Measurements from ENCODE around the gene NELFE. TPM values are rescaled to one million over a fixed set of nuclear protein-coding genes. Genes with fewer than 3 reads are reported as not detected.

Gene NELFE
- polyA plus RNA-seq, 1 experiment, result 69.6 TPM

DNA sequence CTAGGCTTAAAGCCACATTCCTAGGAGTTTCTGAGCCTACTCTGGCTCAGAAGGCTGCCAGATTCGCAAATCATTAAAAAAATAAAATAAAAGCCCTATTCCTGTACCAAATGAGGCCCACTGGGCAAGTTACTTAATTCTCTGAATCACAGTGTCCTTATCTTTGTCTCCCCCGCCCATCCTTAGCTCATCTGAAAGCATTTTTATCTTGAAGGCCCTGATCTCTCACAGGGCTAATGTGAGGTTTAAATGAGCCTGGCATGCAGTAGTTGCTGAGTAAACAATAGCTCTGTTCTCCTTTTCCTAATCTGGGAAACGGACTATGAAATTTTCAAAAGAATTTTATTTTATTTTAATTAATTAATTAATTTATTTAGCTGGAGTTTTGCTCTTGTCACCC lies 54.8 kb downstream of the NELFE start:
- CTCF ChIA-PET, result interaction anchor here (0.6 to 4.5 kb wide), 4 partner anchors 48 to 707 kb away, joined by 3 to 26 read pairs (median 4); no protein-coding TSS in a partner anchor
- H3K4me3 ChIP-seq (ENCODE audit: low read depth, low read length), result no peak overlapping the region
- POLR2A ChIA-PET, result interaction anchor here (0.6 kb wide), 1 partner anchor 189 kb away, joined by 4 read pairs; no protein-coding TSS in a partner anchor
- DNase-seq (ENCODE audit: low read depth), result no peak
- H3K27me3 ChIP-seq (ENCODE audit: control insufficient read depth, insufficient read depth, low read length), result no peaks in the 10 kb centered on the region
- H3K36me3 ChIP-seq (ENCODE audit: control insufficient read depth, insufficient read depth, low read length), result no peaks in the 10 kb centered on the region
- TF ChIP-seq CTCF (IDR thresholded peaks at IDR 0.05; ENCODE audit: insufficient read depth, low read depth, low read length), result no peak

Small RNA genes lying within 50 kb of the gene (small RNA-seq; reads per million reads assigned to genes)
- not detected for gene AL645922.1 (ENCODE audit: insufficient read length, low read depth, low replicate concordance)

Other genes with a start within 250 kb of the NELFE start
- not detected in 2 replicates for gene LY6G6D, start 243.6 kb downstream of the NELFE start, polyA plus RNA-seq (2011; rRNA removed)
- not detected in 2 replicates for gene LY6G6C, start 237.2 kb downstream of the NELFE start, polyA plus RNA-seq (2011; rRNA removed)
- not detected in 2 replicates for gene MPIG6B, start 235.6 kb downstream of the NELFE start, polyA plus RNA-seq (2011; rRNA removed)
- gene DDAH2, start 229.7 kb downstream of the NELFE start, polyA plus RNA-seq (2011; rRNA removed), result 43.2 and 69.5 TPM in 2 replicates
- gene CLIC1, start 222.4 kb downstream of the NELFE start, polyA plus RNA-seq (2011; rRNA removed), result 820 and 866 TPM in 2 replicates
- gene MSH5, start 219.0 kb downstream of the NELFE start, polyA plus RNA-seq (2011; rRNA removed), result 9.2 and 10.7 TPM in 2 replicates
- 1.2 and 1.9 TPM in 2 replicates for gene SAPCD1, start 196.3 kb downstream of the NELFE start, polyA plus RNA-seq (2011; rRNA removed)
- 0.16 and 0.29 TPM in 2 replicates for gene VWA7, start 181.6 kb downstream of the NELFE start, polyA plus RNA-seq (2011; rRNA removed)
- 10.9 and 33.9 TPM in 2 replicates for gene VARS1, start 163.2 kb downstream of the NELFE start, polyA plus RNA-seq (2011; rRNA removed)
- 40.3 and 43.5 TPM in 2 replicates for gene LSM2, start 152.0 kb downstream of the NELFE start, polyA plus RNA-seq (2011; rRNA removed)
- 0.90 and 0.99 TPM in 2 replicates for gene HSPA1L, start 143.7 kb downstream of the NELFE start, polyA plus RNA-seq (2011; rRNA removed)
- gene HSPA1A, start 143.4 kb downstream of the NELFE start, polyA plus RNA-seq (2011; rRNA removed), result 57.7 and 98.6 TPM in 2 replicates
- gene HSPA1B, start 131.2 kb downstream of the NELFE start, polyA plus RNA-seq (2011; rRNA removed), result 20.9 and 42.8 TPM in 2 replicates
- 32.1 and 48.1 TPM in 2 replicates for gene NEU1, start 96.2 kb downstream of the NELFE start, polyA plus RNA-seq (2011; rRNA removed)
- gene SLC44A4, start 80.0 kb downstream of the NELFE start, polyA plus RNA-seq (2011; rRNA removed), result 0.07 and 0.12 TPM in 2 replicates
- 19.3 and 32.8 TPM in 2 replicates for gene EHMT2, start 61.3 kb downstream of the NELFE start, polyA plus RNA-seq (2011; rRNA removed)
- 2.0 and 2.6 TPM in 2 replicates for gene ZBTB12, start 56.9 kb downstream of the NELFE start, polyA plus RNA-seq (2011; rRNA removed)
- 0.74 and 1.2 TPM in 2 replicates for gene C2, start 31.3 kb downstream of the NELFE start, polyA plus RNA-seq (2011; rRNA removed)
- 6.7 and 7.6 TPM in 2 replicates for gene CFB, start 12.9 kb downstream of the NELFE start, polyA plus RNA-seq (2011; rRNA removed)
- gene SKIC2, start 204 bp upstream of the NELFE start, polyA plus RNA-seq (2011; rRNA removed), result 17.7 and 37.3 TPM in 2 replicates
- gene DXO, start 13.2 kb upstream of the NELFE start, polyA plus RNA-seq (2011; rRNA removed), result 18.2 and 28.1 TPM in 2 replicates
- 5.9 and 9.7 TPM in 2 replicates for gene C4A, start 23.1 kb upstream of the NELFE start, polyA plus RNA-seq (2011; rRNA removed)
- 9.2 and 14.4 TPM in 2 replicates for gene C4B, start 55.8 kb upstream of the NELFE start, polyA plus RNA-seq (2011; rRNA removed)
- 0.11 and 0.29 TPM in 2 replicates for gene CYP21A2, start 79.4 kb upstream of the NELFE start, polyA plus RNA-seq (2011; rRNA removed)
- gene TNXB, start 150.4 kb upstream of the NELFE start, polyA plus RNA-seq (2011; rRNA removed), result 0.58 and 0.60 TPM in 2 replicates
- 46.5 and 69.2 TPM in 2 replicates for gene ATF6B, start 169.3 kb upstream of the NELFE start, polyA plus RNA-seq (2011; rRNA removed)
- gene FKBPL, start 171.3 kb upstream of the NELFE start, polyA plus RNA-seq (2011; rRNA removed), result 5.3 and 5.6 TPM in 2 replicates
- 0.77 and 0.78 TPM in 2 replicates for gene PRRT1, start 193.0 kb upstream of the NELFE start, polyA plus RNA-seq (2011; rRNA removed)
- 24.2 and 31.9 TPM in 2 replicates for gene PPT2, start 195.2 kb upstream of the NELFE start, polyA plus RNA-seq (2011; rRNA removed)
- 3.7 and 4.0 TPM in 2 replicates for gene EGFL8, start 205.6 kb upstream of the NELFE start, polyA plus RNA-seq (2011; rRNA removed)
- 117 and 158 TPM in 2 replicates for gene AGPAT1, start 217.1 kb upstream of the NELFE start, polyA plus RNA-seq (2011; rRNA removed)
- 40.2 and 44.4 TPM in 2 replicates for gene RNF5, start 219.4 kb upstream of the NELFE start, polyA plus RNA-seq (2011; rRNA removed)
- gene AGER, start 225.3 kb upstream of the NELFE start, polyA plus RNA-seq (2011; rRNA removed), result 2.4 and 2.6 TPM in 2 replicates
- gene PBX2, start 231.2 kb upstream of the NELFE start, polyA plus RNA-seq (2011; rRNA removed), result 59.5 and 73.5 TPM in 2 replicates
- gene GPSM3, start 233.7 kb upstream of the NELFE start, polyA plus RNA-seq (2011; rRNA removed), result 9.8 and 13.3 TPM in 2 replicates